Mesendoderm (in vitro differentiated cells): ENCODE results near the gene TRAF3IP3.

Experiments used
- DNase-seq: peaks from one replicate; pipeline ENCODE4 v3.0.0; 2013
- H2AK5ac ChIP-seq: 2 replicates; pipeline ENCODE4 v1.6.1; 2013; ENCODE audit warnings: low read length, inconsistent platforms
- H2BK120ac ChIP-seq: 2 replicates; pipeline ENCODE4 v1.6.1; 2013; ENCODE audit warnings: low read depth, mild to moderate bottlenecking, low read length, moderate library complexity, mixed read lengths
- H2BK15ac ChIP-seq: replicated peaks from 2 replicates; pipeline ENCODE4 v1.6.1; 2013; ENCODE audit warnings: low read depth, mild to moderate bottlenecking, moderate library complexity
- H2BK5ac ChIP-seq: 2 replicates; pipeline ENCODE4 v1.6.1; 2013; ENCODE audit warnings: low read length, inconsistent platforms
- H3K18ac ChIP-seq: 2 replicates; pipeline ENCODE4 v1.6.1; 2013; ENCODE audit warnings: mild to moderate bottlenecking, low read length, mixed read lengths
- H3K23ac ChIP-seq: one replicate; pipeline ENCODE4 v1.6.1; 2013; ENCODE audit warnings: low read length
- H3K27ac ChIP-seq: 2 replicates; pipeline ENCODE4 v1.5.1; 2013; ENCODE audit warnings: low read depth, mild to moderate bottlenecking, inconsistent platforms, low read length, moderate library complexity
- H3K27me3 ChIP-seq: 2 replicates; pipeline ENCODE4 v1.6.1; 2013; ENCODE audit warnings: low read length, control low read depth, mild to moderate bottlenecking, inconsistent platforms; ENCODE audit not compliant: insufficient read depth, poor library complexity
- H3K36me3 ChIP-seq: 2 replicates; pipeline ENCODE4 v1.6.1; 2013; ENCODE audit warnings: low read length, inconsistent platforms; ENCODE audit not compliant: control insufficient read depth, insufficient read depth
- H3K4ac ChIP-seq: one replicate; pipeline ENCODE4 v1.6.1; 2013; ENCODE audit warnings: low read depth, mild to moderate bottlenecking, low read length, moderate library complexity
- H3K4me1 ChIP-seq: 2 replicates; pipeline ENCODE4 v1.6.1; 2013; ENCODE audit warnings: low read depth, low read length, inconsistent platforms; ENCODE audit not compliant: control insufficient read depth
- H3K4me2 ChIP-seq: 2 replicates; pipeline ENCODE4 v1.6.1; 2013; ENCODE audit warnings: low read length
- H3K4me3 ChIP-seq: 2 replicates; pipeline ENCODE4 v1.5.1; 2013; ENCODE audit warnings: mild to moderate bottlenecking, low read length
- H3K56ac ChIP-seq: one replicate; pipeline ENCODE4 v1.6.1; 2013; ENCODE audit warnings: low read length
- H3K79me1 ChIP-seq: 2 replicates; pipeline ENCODE4 v1.6.1; 2013; ENCODE audit warnings: low read length, inconsistent platforms
- H3K79me2 ChIP-seq: 2 replicates; pipeline ENCODE4 v1.6.1; 2013; ENCODE audit warnings: mild to moderate bottlenecking, low read length; ENCODE audit not compliant: control insufficient read depth, insufficient read depth
- H3K9ac ChIP-seq: 2 replicates; pipeline ENCODE4 v1.6.1; 2013; ENCODE audit warnings: low read length, inconsistent platforms
- H4K5ac ChIP-seq: one replicate; pipeline ENCODE4 v1.6.1; 2013; ENCODE audit warnings: low read length
- H4K8ac ChIP-seq: one replicate; pipeline ENCODE4 v1.6.1; 2013; ENCODE audit warnings: low read depth, mild to moderate bottlenecking, control low read depth, low read length, moderate library complexity
- WGBS: extraction: QIAGEN DNeasy Blood & Tissue Kit; methylation state at CpG from one replicate; pipeline ENCODE4 v1.1.7; 2013; ENCODE audit warnings: low lambda C conversion rate, missing lambda C conversion rate; ENCODE audit not compliant: insufficient coverage; ENCODE audit errors: extremely low coverage; 5-methylcytosine and 5-hydroxymethylcytosine counted together

The TRAF3IP3 gene

GRCh38 chr1:209728466-209728865 lies 27.4 kb upstream of the TRAF3IP3 start:
- Histone ChIP-seq H3K27me3 (no peaks in the 10 kb centered on the region), H3K27ac (no peak overlapping the region), H3K23ac (no peak overlapping the region), H3K4me3 (no peak overlapping the region), H3K18ac (no peak overlapping the region), H3K56ac (no peak overlapping the region), H4K5ac (no peak overlapping the region), H4K8ac (no peak overlapping the region), H2AK5ac (no peak overlapping the region), H3K4me2 (no peak overlapping the region), H2BK120ac (no peak overlapping the region), H3K36me3 (no peaks in the 10 kb centered on the region), H3K4me1 (no peaks in the 10 kb centered on the region), H2BK15ac (no peak overlapping the region), H2BK5ac (no peak overlapping the region), H3K79me2 (no peaks in the 10 kb centered on the region), H3K4ac (no peak overlapping the region), H3K9ac (no peak overlapping the region), H3K79me1 (no peaks in the 10 kb centered on the region)
- WGBS, result no CpG with 5 or more reads among the region's 1 CpG
- no peak for DNase-seq

GRCh38 chr1:209729436-209729835 lies 26.4 kb upstream of the TRAF3IP3 start:
- no peaks in the 10 kb centered on the region for H3K4me1 ChIP-seq
- H3K4ac ChIP-seq, result no peak overlapping the region
- no CpG with 5 or more reads among the region's 1 CpG for WGBS
- no peak overlapping the region for H4K5ac ChIP-seq
- no peaks in the 10 kb centered on the region for H3K27me3 ChIP-seq
- H3K4me3 ChIP-seq, result no peak overlapping the region
- H3K18ac ChIP-seq, result no peak overlapping the region
- no peak for DNase-seq
- no peak overlapping the region for H2BK5ac ChIP-seq
- no peak overlapping the region for H2AK5ac ChIP-seq
- H3K56ac ChIP-seq, result no peak overlapping the region
- H3K27ac ChIP-seq, result no peak overlapping the region
- no peak overlapping the region for H3K4me2 ChIP-seq
- no peak overlapping the region for H2BK120ac ChIP-seq
- H3K9ac ChIP-seq, result no peak overlapping the region
- H3K23ac ChIP-seq, result no peak overlapping the region
- no peaks in the 10 kb centered on the region for H3K36me3 ChIP-seq
- no peaks in the 10 kb centered on the region for H3K79me2 ChIP-seq
- no peak overlapping the region for H2BK15ac ChIP-seq
- H3K79me1 ChIP-seq, result no peaks in the 10 kb centered on the region
- no peak overlapping the region for H4K8ac ChIP-seq

GRCh38 chr1:209732725-209733124 lies 23.1 kb upstream of the TRAF3IP3 start:
- Histone ChIP-seq H2AK5ac (no peak overlapping the region), H3K79me2 (no peaks in the 10 kb centered on the region), H3K79me1 (no peaks in the 10 kb centered on the region), H3K4me3 (no peak overlapping the region), H4K5ac (no peak overlapping the region), H2BK15ac (no peak overlapping the region), H3K23ac (no peak overlapping the region), H3K27me3 (no peaks in the 10 kb centered on the region), H3K4me1 (no peaks in the 10 kb centered on the region), H3K27ac (no peak overlapping the region), H4K8ac (no peak overlapping the region), H3K4ac (no peak overlapping the region), H3K18ac (no peak overlapping the region), H2BK5ac (no peak overlapping the region), H3K36me3 (no peaks in the 10 kb centered on the region), H3K9ac (no peak overlapping the region), H3K56ac (no peak overlapping the region), H2BK120ac (no peak overlapping the region), H3K4me2 (no peak overlapping the region)
- WGBS, result no CpG with 5 or more reads among the region's 1 CpG
- no peak for DNase-seq

- Histone ChIP-seq H3K4me2 (no peak overlapping the region), H3K27ac (no peak overlapping the region), H3K9ac (no peak overlapping the region), H3K4me1 (no peaks in the 10 kb centered on the region), H3K4me3 (no peak overlapping the region), H3K4ac (no peak overlapping the region), H3K23ac (no peak overlapping the region), H2BK15ac (no peak overlapping the region), H3K27me3 (no peaks in the 10 kb centered on the region), H3K36me3 (no peaks in the 10 kb centered on the region), H3K79me1 (no peaks in the 10 kb centered on the region), H2AK5ac (no peak overlapping the region), H2BK5ac (no peak overlapping the region), H3K18ac (no peak overlapping the region), H3K56ac (no peak overlapping the region), H4K8ac (no peak overlapping the region), H3K79me2 (no peaks in the 10 kb centered on the region), H2BK120ac (no peak overlapping the region), H4K5ac (no peak overlapping the region)
- WGBS, result no CpG with 5 or more reads among the region's 3 CpGs
- DNase-seq, result no peak
These were observed 22.3 kb upstream of the TRAF3IP3 start for GRCh38 chr1:209733409-209734192.

- no peak overlapping the region for H2BK5ac ChIP-seq
- no peaks in the 10 kb centered on the region for H3K27me3 ChIP-seq
- no peak overlapping the region for H3K23ac ChIP-seq
These were observed 19.2 kb upstream of the TRAF3IP3 start for GRCh38 chr1:209736490-209737117.

More at GRCh38 chr1:209736490-209737117, 19.2 kb upstream of the TRAF3IP3 start:
- no peak for DNase-seq
- Histone ChIP-seq H3K4me1 (no peaks in the 10 kb centered on the region), H4K8ac (no peak overlapping the region), H3K79me2 (no peaks in the 10 kb centered on the region), H3K9ac (no peak overlapping the region), H4K5ac (no peak overlapping the region), H2BK120ac (no peak overlapping the region), H3K56ac (no peak overlapping the region), H2AK5ac (no peak overlapping the region), H3K79me1 (no peaks in the 10 kb centered on the region), H3K27ac (no peak overlapping the region), H3K18ac (no peak overlapping the region), H3K4me3 (no peak overlapping the region), H3K36me3 (no peaks in the 10 kb centered on the region), H3K4me2 (no peak overlapping the region), H3K4ac (no peak overlapping the region), H2BK15ac (no peak overlapping the region)
- WGBS, result no CpG with 5 or more reads among the region's 3 CpGs
